Calu3 (cell line): ENCODE measurements around the gene IMMP2L. TPM values are rescaled to one million over a fixed set of nuclear protein-coding genes. Genes with fewer than 3 reads are reported as not detected.
A peak's percentile ranks its signal among the peaks of the same experiment; 100 is the strongest.

Source experiments
- BruUV-seq: library from RNA; stranded (reverse); fragments of 400-500 nt; replicated peaks from 2 replicates; lab custom pipeline; 2021; lab: Mats Ljungman, UMichigan
- CTCF ChIA-PET: fragments of 300-600 bp; sonication (Branson Sonifier 250); formaldehyde crosslinking; loops from one replicate; lab custom pipeline; 2022; ENCODE audit warnings: antibody characterized with exemption; lab: Charles Lee
- DNase-seq: peaks from one replicate; pipeline ENCODE4 v3.0.0; 2022
- H3K27ac Mint-ChIP-seq: one replicate; pipeline ENCODE4 v1.8.0; 2022; ENCODE audit warnings: mixed read lengths; ENCODE audit not compliant: unreplicated experiment
- H3K27me3 Mint-ChIP-seq: one replicate; pipeline ENCODE4 v1.8.0; 2022; ENCODE audit warnings: mixed read lengths; ENCODE audit not compliant: unreplicated experiment
- H3K36me3 Mint-ChIP-seq: one replicate; pipeline ENCODE4 v1.8.0; 2022; ENCODE audit warnings: mild to moderate bottlenecking, moderate library complexity, mixed read lengths; ENCODE audit not compliant: insufficient read depth, unreplicated experiment
- H3K4me1 Mint-ChIP-seq: one replicate; pipeline ENCODE4 v1.8.0; 2022; ENCODE audit warnings: mild to moderate bottlenecking, low read depth, mixed read lengths; ENCODE audit not compliant: unreplicated experiment
- H3K4me3 Mint-ChIP-seq: one replicate; pipeline ENCODE4 v1.8.0; 2022; ENCODE audit warnings: mild to moderate bottlenecking, low read depth, moderate library complexity, mixed read lengths; ENCODE audit not compliant: unreplicated experiment
- H3K9me3 Mint-ChIP-seq: one replicate; pipeline ENCODE4 v1.8.0; 2022; ENCODE audit warnings: low read depth, mixed read lengths; ENCODE audit not compliant: unreplicated experiment
- CTCF ChIP-seq: fragments of 200-600 bp; IDR thresholded peaks from one replicate; pipeline ENCODE4 v1.8.0; 2022; ENCODE audit warnings: antibody characterized with exemption; ENCODE audit not compliant: unreplicated experiment
- intact Hi-C: fragments of 100-400 bp; cut with micrococcal nuclease; formaldehyde crosslinking; loops from one replicate; pipeline ENCODE4 v1.10.0; 2022; ENCODE audit not compliant: unreplicated experiment
- total RNA-seq: library from RNA; stranded (reverse); gene quantifications from 2 replicates; pipeline ENCODE4 v1.2.3, GENCODE V29; 2022

The IMMP2L gene
- total RNA-seq, 1 experiment from 2014 or later, result 28.6 TPM

DNA sequence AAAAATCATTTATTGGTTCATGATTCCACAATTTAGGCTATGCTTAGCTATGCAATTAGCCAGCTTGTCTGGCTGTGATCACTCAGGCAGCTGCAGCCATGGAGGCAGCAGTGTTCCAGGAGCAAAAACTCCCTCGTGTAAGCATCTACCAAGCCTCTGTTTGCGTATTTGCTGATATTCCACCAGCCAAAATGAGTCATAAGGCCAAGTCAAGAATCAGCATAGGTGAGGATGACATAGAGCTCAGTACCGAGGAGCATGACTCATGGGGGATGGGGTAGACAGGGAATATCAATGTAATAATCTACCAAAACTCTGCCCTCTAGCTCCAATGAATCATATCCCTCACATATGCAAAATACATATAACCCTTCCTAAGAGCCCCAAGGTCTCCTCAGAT is 63.3 kb downstream of the IMMP2L start:
- DNase-seq, result peak; percentile 27
- no TSS peak for BruUV-seq
- no peak overlapping the region for H3K4me3 Mint-ChIP-seq
- H3K27ac Mint-ChIP-seq, result no peak overlapping the region
- CTCF ChIA-PET, result no interaction called here
- H3K4me1 Mint-ChIP-seq, result peaks cover 11% of the 10 kb centered on the region
- no peak for TF ChIP-seq CTCF
- intact Hi-C loops, result no loop called here
- H3K27me3 Mint-ChIP-seq, result no peaks in the 10 kb centered on the region
- H3K9me3 Mint-ChIP-seq, result peaks cover 2% of the 10 kb centered on the region
- no peaks in the 10 kb centered on the region for H3K36me3 Mint-ChIP-seq

GRCh38 chr7:111498391-111499007 is 63.8 kb downstream of the IMMP2L start:
- CTCF ChIA-PET, result no interaction called here
- TF ChIP-seq CTCF, result no peak
- no peak for DNase-seq
- Mint-ChIP-seq H3K27ac (no peak overlapping the region), H3K36me3 (no peaks in the 10 kb centered on the region), H3K4me1 (peaks cover 11% of the 10 kb centered on the region), H3K9me3 (peaks cover 2% of the 10 kb centered on the region), H3K4me3 (no peak overlapping the region), H3K27me3 (no peaks in the 10 kb centered on the region)
- BruUV-seq, result no TSS peak
- intact Hi-C loops, result no loop called here

DNA sequence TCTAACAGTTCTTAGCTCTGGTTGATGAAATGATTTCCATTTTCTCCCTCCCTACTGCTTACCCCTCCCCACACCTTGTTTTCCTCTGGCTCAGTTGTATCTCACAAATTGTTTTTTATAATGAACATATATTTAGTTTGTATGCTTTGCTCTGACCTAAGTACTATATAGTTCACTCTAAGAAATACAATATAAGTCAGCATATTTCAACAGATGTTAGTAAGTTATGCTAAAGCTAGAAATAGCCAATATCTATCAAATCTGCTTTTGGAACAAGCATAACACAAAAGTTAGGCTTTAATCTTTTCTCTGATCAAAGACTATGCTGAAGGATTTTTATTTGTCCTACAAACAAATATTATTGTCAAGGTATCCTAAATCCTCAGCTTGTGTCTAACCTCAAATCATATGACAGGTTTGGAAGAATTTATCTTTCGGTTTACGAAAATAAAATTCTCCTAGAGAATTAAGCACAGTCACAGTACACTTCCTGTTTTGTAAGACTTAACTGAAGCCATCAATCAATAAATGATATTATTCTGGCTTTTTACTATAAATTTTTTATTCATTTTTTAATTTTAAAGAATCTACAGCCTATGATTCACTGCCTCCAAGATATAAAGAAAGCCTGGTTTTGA is 67.0 kb downstream of the IMMP2L start:
- Mint-ChIP-seq H3K27me3 (no peaks in the 10 kb centered on the region), H3K36me3 (no peaks in the 10 kb centered on the region), H3K4me1 (peaks cover 11% of the 10 kb centered on the region), H3K27ac (no peak overlapping the region), H3K9me3 (peaks cover 2% of the 10 kb centered on the region), H3K4me3 (no peak overlapping the region)
- no peak for DNase-seq
- no peak for TF ChIP-seq CTCF
- intact Hi-C loops, result no loop called here
- CTCF ChIA-PET, result no interaction called here
- BruUV-seq, result no TSS peak

GRCh38 chr7:111492234-111492633 is 70.1 kb downstream of the IMMP2L start:
- H3K36me3 Mint-ChIP-seq, result no peaks in the 10 kb centered on the region
- no peak overlapping the region for H3K4me3 Mint-ChIP-seq
- no peaks in the 10 kb centered on the region for H3K4me1 Mint-ChIP-seq
- DNase-seq, result no peak
- H3K27me3 Mint-ChIP-seq, result no peaks in the 10 kb centered on the region
- BruUV-seq, result no TSS peak
- no peak for TF ChIP-seq CTCF
- H3K9me3 Mint-ChIP-seq, result no peaks in the 10 kb centered on the region
- CTCF ChIA-PET, result interaction anchor here (0.7 kb wide), 1 partner anchor 647 kb away, joined by 4 read pairs; no protein-coding TSS in a partner anchor
- intact Hi-C loops, result no loop called here
- H3K27ac Mint-ChIP-seq, result no peak overlapping the region
